Sigmoid colon (tissue), 4 donors: ENCODE data around the gene LTBP3.

Experiments used
- POLR2AphosphoS5 ChIP-seq, 4 donors: sonication (generic); formaldehyde crosslinking; IDR thresholded peaks; one replicate each; pipeline ENCODE4 v1.6.1; 2017; ENCODE audit warnings: antibody characterized with exemption in 4 of 4
- TF ChIP-seq, protein P1 (sequence below), 4 experiments: fragments of 450-650 bp in 3 of 4; fragments of 200-600 bp in 1 of 4; IDR thresholded peaks; one replicate each; pipeline ENCODE4 v1.5.1; 2016 to 2019; ENCODE audit warnings: antibody characterized with exemption in 4 of 4, mild to moderate bottlenecking in 3 of 4, moderate library complexity in 2 of 4

- TF ChIP-seq, protein P1, sequence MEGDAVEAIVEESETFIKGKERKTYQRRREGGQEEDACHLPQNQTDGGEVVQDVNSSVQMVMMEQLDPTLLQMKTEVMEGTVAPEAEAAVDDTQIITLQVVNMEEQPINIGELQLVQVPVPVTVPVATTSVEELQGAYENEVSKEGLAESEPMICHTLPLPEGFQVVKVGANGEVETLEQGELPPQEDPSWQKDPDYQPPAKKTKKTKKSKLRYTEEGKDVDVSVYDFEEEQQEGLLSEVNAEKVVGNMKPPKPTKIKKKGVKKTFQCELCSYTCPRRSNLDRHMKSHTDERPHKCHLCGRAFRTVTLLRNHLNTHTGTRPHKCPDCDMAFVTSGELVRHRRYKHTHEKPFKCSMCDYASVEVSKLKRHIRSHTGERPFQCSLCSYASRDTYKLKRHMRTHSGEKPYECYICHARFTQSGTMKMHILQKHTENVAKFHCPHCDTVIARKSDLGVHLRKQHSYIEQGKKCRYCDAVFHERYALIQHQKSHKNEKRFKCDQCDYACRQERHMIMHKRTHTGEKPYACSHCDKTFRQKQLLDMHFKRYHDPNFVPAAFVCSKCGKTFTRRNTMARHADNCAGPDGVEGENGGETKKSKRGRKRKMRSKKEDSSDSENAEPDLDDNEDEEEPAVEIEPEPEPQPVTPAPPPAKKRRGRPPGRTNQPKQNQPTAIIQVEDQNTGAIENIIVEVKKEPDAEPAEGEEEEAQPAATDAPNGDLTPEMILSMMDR (IDR thresholded peaks at IDR 0.05): no peak
- TF ChIP-seq POLR2AphosphoS5 (IDR thresholded peaks at IDR 0.05): no peak
Measured at GRCh38 chr11:65528819-65529350, 29.3 kb downstream of the LTBP3 start.
